MM.1S (cell line): ENCODE measurements around the gene DCAF11.

ENCODE experiments used
- DNase-seq: peaks from one replicate; pipeline ENCODE4 v3.0.0-alpha.2; 2015
- H2AFZ ChIP-seq: fragments of 300-600 bp; sonication (generic); 2 replicates; pipeline ENCODE4 v1.6.0; 2016; ENCODE audit warnings: antibody characterized with exemption, low read length
- H3F3A ChIP-seq: fragments of 300-600 bp; sonication (generic); 2 replicates; pipeline ENCODE4 v1.6.1; 2016; ENCODE audit warnings: mild to moderate bottlenecking, antibody characterized with exemption, low read length, moderate library complexity, mixed read lengths; ENCODE audit not compliant: insufficient read depth
- H3K27ac ChIP-seq: fragments of 300-600 bp; sonication (generic); 2 replicates; pipeline ENCODE4 v1.5.1; 2016; ENCODE audit warnings: mild to moderate bottlenecking, low read length
- H3K27me3 ChIP-seq: fragments of 300-600 bp; sonication (generic); replicated peaks from 2 replicates; pipeline ENCODE4 v1.6.0; 2016; ENCODE audit warnings: low read length; ENCODE audit not compliant: insufficient read depth
- H3K36me3 ChIP-seq: fragments of 300-600 bp; sonication (generic); replicated peaks from 2 replicates; pipeline ENCODE4 v1.6.1; 2016; ENCODE audit warnings: mild to moderate bottlenecking, low read length, mixed read lengths; ENCODE audit not compliant: insufficient read depth
- H3K4me1 ChIP-seq: fragments of 300-600 bp; sonication (generic); 2 replicates; pipeline ENCODE4 v1.6.1; 2016; ENCODE audit warnings: low read length, mixed read lengths
- H3K4me2 ChIP-seq: fragments of 300-600 bp; sonication (generic); 2 replicates; pipeline ENCODE4 v1.6.0; 2016; ENCODE audit warnings: low read depth, low read length
- H3K4me3 ChIP-seq: fragments of 300-600 bp; sonication (generic); 2 replicates; pipeline ENCODE4 v1.5.1; 2016; ENCODE audit warnings: low read length, mixed read lengths
- H3K79me2 ChIP-seq: fragments of 300-600 bp; sonication (generic); 2 replicates; pipeline ENCODE4 v1.6.1; 2016; ENCODE audit warnings: mixed run types, low read length, mixed read lengths
- H3K9ac ChIP-seq: fragments of 300-600 bp; sonication (generic); 2 replicates; pipeline ENCODE4 v1.6.1; 2016; ENCODE audit warnings: low read length, mixed read lengths
- H3K9me2 ChIP-seq: fragments of 300-600 bp; sonication (generic); replicated peaks from 2 replicates; pipeline ENCODE4 v1.6.1; 2016; ENCODE audit warnings: mild to moderate bottlenecking, low read length, mixed read lengths; ENCODE audit not compliant: insufficient read depth
- H3K9me3 ChIP-seq: fragments of 300-600 bp; sonication (generic); replicated peaks from 2 replicates; pipeline ENCODE4 v1.6.1; 2016; ENCODE audit warnings: mild to moderate bottlenecking, low read length, mixed read lengths; ENCODE audit not compliant: insufficient read depth
- H4K20me1 ChIP-seq: fragments of 300-600 bp; sonication (generic); 2 replicates; pipeline ENCODE4 v1.6.1; 2016; ENCODE audit warnings: mild to moderate bottlenecking, low read length, moderate library complexity, mixed read lengths; ENCODE audit not compliant: insufficient read depth
- EZH2 ChIP-seq: fragments of 300-600 bp; sonication (generic); optimal IDR thresholded peaks from 2 replicates; pipeline ENCODE3; 2017; ENCODE audit warnings: low read depth, mild to moderate bottlenecking, antibody characterized with exemption, low read length, mixed read lengths
- EZH2phosphoT487 ChIP-seq: fragments of 300-600 bp; sonication (generic); IDR thresholded peaks from 2 replicates; pipeline ENCODE4 v1.6.1; 2018; ENCODE audit warnings: antibody characterized with exemption, low read length
- TF ChIP-seq, protein P1 (sequence below): fragments of 300-600 bp; sonication (generic); IDR thresholded peaks from 2 replicates; pipeline ENCODE4 v1.5.1; 2016; ENCODE audit warnings: antibody characterized with exemption, low read length, mixed read lengths

The DCAF11 gene

DNA sequence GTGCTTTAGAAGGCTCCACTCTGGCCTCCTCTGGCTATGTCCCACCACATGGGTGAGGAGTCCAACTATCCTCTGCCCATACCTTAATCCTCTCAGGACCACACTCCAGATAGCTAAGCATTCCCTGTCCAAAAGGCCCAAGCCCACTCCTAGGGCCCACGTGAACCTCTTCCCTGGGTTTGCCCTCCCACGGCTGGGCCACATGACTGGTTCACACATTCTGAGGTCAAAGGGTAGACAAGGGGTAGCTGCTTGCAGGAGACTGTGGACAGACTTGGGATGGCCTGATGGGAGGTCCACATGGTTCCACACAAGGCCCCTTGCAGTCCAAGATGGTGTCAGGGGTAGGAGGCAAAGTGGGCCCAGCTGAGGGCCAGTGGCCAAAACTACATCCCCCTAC lies 26.5 kb upstream of the DCAF11 start:
- no peaks in the 10 kb centered on the region for H3K4me1 ChIP-seq

DNA sequence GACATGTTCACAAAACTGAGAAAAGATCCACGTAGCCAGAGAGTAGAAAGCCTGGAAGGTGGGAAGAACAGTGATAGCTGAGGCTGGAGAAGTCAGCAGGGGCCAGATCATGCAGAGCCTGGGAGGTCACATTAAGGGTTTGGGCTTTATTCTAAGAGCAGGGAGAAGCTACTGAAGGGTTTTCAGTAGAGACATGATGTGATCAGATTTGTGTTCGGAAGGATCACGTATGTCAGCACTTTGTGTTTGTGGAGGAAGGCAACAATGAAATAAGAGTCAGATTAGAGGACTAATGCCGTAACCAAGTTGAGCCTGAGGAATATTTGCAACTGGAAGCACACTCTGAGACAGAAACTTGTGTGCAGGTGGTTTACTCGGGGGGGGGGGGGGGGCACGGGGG lies 24.7 kb upstream of the DCAF11 start:
- Histone ChIP-seq H3K4me2 (no peak overlapping the region), H3K4me3 (no peak overlapping the region), H3K9me2 (no peaks in the 10 kb centered on the region), H3F3A (no peaks in the 10 kb centered on the region), H3K27me3 (no peaks in the 10 kb centered on the region), H3K79me2 (peaks cover 2% of the 10 kb centered on the region; the same call in 1 of the 2 replicates), H3K9me3 (no peaks in the 10 kb centered on the region), H3K27ac (no peak overlapping the region), H4K20me1 (no peaks in the 10 kb centered on the region), H3K4me1 (no peaks in the 10 kb centered on the region), H3K36me3 (no peaks in the 10 kb centered on the region), H3K9ac (no peak overlapping the region), H2AFZ (no peak overlapping the region)
- TF ChIP-seq EZH2: no peak
- TF ChIP-seq EZH2phosphoT487: no peak
- TF ChIP-seq, protein P1, sequence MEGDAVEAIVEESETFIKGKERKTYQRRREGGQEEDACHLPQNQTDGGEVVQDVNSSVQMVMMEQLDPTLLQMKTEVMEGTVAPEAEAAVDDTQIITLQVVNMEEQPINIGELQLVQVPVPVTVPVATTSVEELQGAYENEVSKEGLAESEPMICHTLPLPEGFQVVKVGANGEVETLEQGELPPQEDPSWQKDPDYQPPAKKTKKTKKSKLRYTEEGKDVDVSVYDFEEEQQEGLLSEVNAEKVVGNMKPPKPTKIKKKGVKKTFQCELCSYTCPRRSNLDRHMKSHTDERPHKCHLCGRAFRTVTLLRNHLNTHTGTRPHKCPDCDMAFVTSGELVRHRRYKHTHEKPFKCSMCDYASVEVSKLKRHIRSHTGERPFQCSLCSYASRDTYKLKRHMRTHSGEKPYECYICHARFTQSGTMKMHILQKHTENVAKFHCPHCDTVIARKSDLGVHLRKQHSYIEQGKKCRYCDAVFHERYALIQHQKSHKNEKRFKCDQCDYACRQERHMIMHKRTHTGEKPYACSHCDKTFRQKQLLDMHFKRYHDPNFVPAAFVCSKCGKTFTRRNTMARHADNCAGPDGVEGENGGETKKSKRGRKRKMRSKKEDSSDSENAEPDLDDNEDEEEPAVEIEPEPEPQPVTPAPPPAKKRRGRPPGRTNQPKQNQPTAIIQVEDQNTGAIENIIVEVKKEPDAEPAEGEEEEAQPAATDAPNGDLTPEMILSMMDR: no peak
- no peak for DNase-seq

More for the DNA sequence above, 26.5 kb upstream of the DCAF11 start:
- Histone ChIP-seq H3K9me3 (no peaks in the 10 kb centered on the region), H3K36me3 (no peaks in the 10 kb centered on the region), H4K20me1 (no peaks in the 10 kb centered on the region), H3K9me2 (no peaks in the 10 kb centered on the region), H3K9ac (no peak overlapping the region), H3K79me2 (no peaks in the 10 kb centered on the region), H3K4me3 (no peak overlapping the region), H3K27me3 (no peaks in the 10 kb centered on the region), H3K4me2 (no peak overlapping the region), H2AFZ (no peak overlapping the region), H3F3A (no peaks in the 10 kb centered on the region), H3K27ac (no peak overlapping the region)
- no peak for TF ChIP-seq EZH2phosphoT487
- no peak for DNase-seq

DNA sequence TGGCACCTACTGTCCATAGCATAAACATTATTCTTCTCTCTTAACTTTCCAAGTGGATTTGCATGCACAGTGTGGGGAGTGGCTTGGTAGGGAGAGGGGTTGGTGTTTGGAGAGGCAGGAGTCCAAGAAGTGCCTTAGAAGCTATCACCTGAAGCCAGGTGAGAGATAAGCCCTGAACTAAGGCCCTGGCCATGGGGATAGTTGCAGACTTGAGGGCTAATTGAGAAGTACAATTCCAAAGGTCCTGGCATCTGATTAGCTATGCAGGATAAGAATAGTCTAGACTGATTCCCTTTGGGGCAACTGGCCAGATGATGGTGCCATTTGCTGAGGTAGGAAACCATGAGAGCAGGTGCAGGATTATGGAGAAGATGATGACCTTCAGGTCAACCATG lies 22.5 kb upstream of the DCAF11 start:
- TF ChIP-seq, protein P1: no peak
- H3K4me1 ChIP-seq: no peaks in the 10 kb centered on the region
- H3K79me2 ChIP-seq: peaks cover 5% of the 10 kb centered on the region; the same call in 1 of the 2 replicates
- no peaks in the 10 kb centered on the region for H3K27me3 ChIP-seq
- H3K9me3 ChIP-seq: no peaks in the 10 kb centered on the region
- H4K20me1 ChIP-seq: no peaks in the 10 kb centered on the region
- H3K27ac ChIP-seq: no peak overlapping the region
- DNase-seq: no peak
- H3K4me3 ChIP-seq: no peak overlapping the region
- H3K9me2 ChIP-seq: no peaks in the 10 kb centered on the region
- no peak overlapping the region for H2AFZ ChIP-seq
- H3K9ac ChIP-seq: no peak overlapping the region
- H3K36me3 ChIP-seq: no peaks in the 10 kb centered on the region
- no peaks in the 10 kb centered on the region for H3F3A ChIP-seq
- no peak overlapping the region for H3K4me2 ChIP-seq

DNA sequence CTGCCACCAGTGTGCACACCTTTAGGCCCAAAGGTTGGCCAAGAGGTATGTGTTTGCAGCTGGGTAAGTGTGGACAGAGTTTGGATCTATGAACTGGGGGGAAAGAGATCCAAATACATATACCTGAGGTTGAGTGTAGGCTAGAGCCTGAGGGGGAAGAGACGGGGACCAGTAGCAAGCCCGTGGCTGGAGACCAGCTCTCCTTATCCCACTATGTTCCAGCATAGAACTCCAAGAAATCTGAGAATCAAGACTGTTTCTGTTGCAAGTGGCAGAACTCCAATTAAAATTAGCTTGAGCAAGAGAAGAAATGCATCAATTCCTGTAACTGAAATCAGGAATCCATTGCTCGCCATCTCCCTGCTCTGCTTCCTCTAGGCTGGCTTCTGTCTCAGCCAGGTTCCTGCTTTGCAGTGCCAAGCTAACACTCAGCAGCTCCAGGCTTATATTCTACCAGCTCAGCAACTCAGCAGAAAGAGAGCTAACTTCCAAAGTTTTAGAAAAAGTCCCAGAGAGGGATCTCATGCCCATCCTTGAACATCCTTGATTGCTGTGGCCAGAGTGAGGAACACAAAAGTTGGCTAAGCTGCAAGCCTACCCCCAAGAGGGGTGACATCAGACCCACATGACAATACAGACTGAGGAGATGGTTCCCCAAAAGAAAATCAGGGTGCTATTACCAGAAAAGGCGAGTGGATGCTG lies 21.9 kb upstream of the DCAF11 start:
- Histone ChIP-seq H3F3A (no peaks in the 10 kb centered on the region), H4K20me1 (no peaks in the 10 kb centered on the region), H2AFZ (no peak overlapping the region), H3K4me3 (no peak overlapping the region), H3K27ac (no peak overlapping the region), H3K27me3 (no peaks in the 10 kb centered on the region), H3K36me3 (no peaks in the 10 kb centered on the region), H3K9me3 (no peaks in the 10 kb centered on the region), H3K9ac (no peak overlapping the region), H3K4me1 (no peaks in the 10 kb centered on the region), H3K4me2 (no peak overlapping the region), H3K9me2 (no peaks in the 10 kb centered on the region), H3K79me2 (peaks cover 5% of the 10 kb centered on the region; the same call in 1 of the 2 replicates)
- DNase-seq: no peak
- TF ChIP-seq EZH2: no peak
- no peak for TF ChIP-seq EZH2phosphoT487
- TF ChIP-seq, protein P1: no peak
